GM12878 (cell line): ENCODE data around the gene PPAT. TPM values are rescaled to one million over a fixed set of nuclear protein-coding genes. Genes with fewer than 3 reads are reported as not detected.

Experiments
- ATAC-seq: fragments of 200-7000 bp; cut with Tn5 transposase; 3 replicates; pipeline ENCODE4 v1.9.1; 2020; ENCODE audit warnings: mild to moderate bottlenecking, moderate library complexity
- BruUV-seq: library from RNA; stranded (reverse); fragments of 400-500 nt; replicated peaks from 2 replicates; lab custom pipeline; 2021; lab: Mats Ljungman, UMichigan
- CTCF ChIA-PET: fragments of 300-600 bp; sonication (Branson Sonifier 250); formaldehyde crosslinking; extraction: SDS; loops from one replicate; lab custom pipeline; 2021; ENCODE audit warnings: inconsistent platforms; lab: Yijun Ruan, JAX
- POLR2A ChIA-PET: fragments of 350-600 bp; formaldehyde crosslinking; extraction: SDS; loops from one replicate; lab custom pipeline; 2021; ENCODE audit warnings: inconsistent platforms; lab: Charles Lee
- RAD21 ChIA-PET: fragments of 300-600 bp; sonication (Branson Sonifier 250); formaldehyde crosslinking; loops from one replicate; lab custom pipeline; 2023; ENCODE audit warnings: antibody characterized with exemption; ENCODE audit not compliant: unreplicated experiment; lab: Charles Lee
- SMC1A ChIA-PET: fragments of 300-600 bp; sonication (Branson Sonifier 250); formaldehyde crosslinking; loops from one replicate; lab custom pipeline; 2023; ENCODE audit not compliant: unreplicated experiment, uncharacterized antibody; lab: Charles Lee
- DNase-seq: peaks from one replicate; pipeline ENCODE4 v3.0.0-alpha.2; 2011; ENCODE audit warnings: low read depth, low spot score
- FAIRE-seq: peaks from 3 replicates; lab custom pipeline; 2011; peaks lifted over from hg19 to GRCh38; lab: Jason Lieb, UNC
- H2AFZ ChIP-seq: 2 replicates; pipeline ENCODE4 v1.6.0; 2011; ENCODE audit warnings: low read depth, low read length, control low read depth; ENCODE audit not compliant: control insufficient read depth
- H3K27ac ChIP-seq: 2 replicates; pipeline ENCODE4 v1.5.1; 2011; ENCODE audit warnings: control low read depth; ENCODE audit not compliant: control insufficient read depth, insufficient read depth
- H3K27me3 ChIP-seq, 2 experiments: replicated peaks in 1 of 2; 2 replicates each; pipeline versions ENCODE4 v1.6.0 to v1.6.1; 2011; ENCODE audit warnings: low read length in 1 of 2; ENCODE audit not compliant: control insufficient read depth in 2 of 2, insufficient read depth in 2 of 2
- H3K36me3 ChIP-seq, 2 experiments: 2 replicates each; pipeline ENCODE4 v1.5.1; 2011; ENCODE audit warnings: low read length in 1 of 2; ENCODE audit not compliant: control insufficient read depth in 2 of 2, insufficient read depth in 2 of 2
- H3K4me1 ChIP-seq: 2 replicates; pipeline ENCODE4 v1.6.1; 2011; ENCODE audit warnings: mild to moderate bottlenecking, low read length, moderate library complexity, mixed read lengths; ENCODE audit not compliant: control insufficient read depth, insufficient read depth
- H3K4me2 ChIP-seq: 2 replicates; pipeline ENCODE4 v1.6.0; 2011; ENCODE audit warnings: control low read depth; ENCODE audit not compliant: control insufficient read depth, insufficient read depth
- H3K4me3 ChIP-seq: fragments of 200-600 bp; sonication (generic); 2 replicates; pipeline ENCODE4 v1.5.1; 2016
- H3K79me2 ChIP-seq: 2 replicates; pipeline ENCODE4 v1.6.0; 2011; ENCODE audit warnings: low read length; ENCODE audit not compliant: control insufficient read depth, insufficient read depth
- H3K9ac ChIP-seq: 2 replicates; pipeline ENCODE4 v1.8.0; 2011; ENCODE audit warnings: low read length, control low read depth, mixed read lengths; ENCODE audit not compliant: control insufficient read depth, insufficient read depth
- H3K9me3 ChIP-seq: replicated peaks from 3 replicates; pipeline ENCODE4 v1.5.1; 2011; ENCODE audit warnings: mild to moderate bottlenecking, low read length; ENCODE audit not compliant: control insufficient read depth, insufficient read depth
- H4K20me1 ChIP-seq: 2 replicates; pipeline ENCODE4 v1.6.0; 2011; ENCODE audit not compliant: control insufficient read depth, insufficient read depth
- E4F1 ChIP-seq: fragments of 450-650 bp; IDR thresholded peaks from 2 replicates; pipeline ENCODE4 v1.6.1; 2018; ENCODE audit warnings: borderline replicate concordance, mild to moderate bottlenecking; ENCODE audit not compliant: partially characterized antibody
- HCFC1 ChIP-seq: fragments of 150-350 bp; IDR thresholded peaks from 2 replicates; pipeline ENCODE4 v1.6.1; 2014; ENCODE audit warnings: low read length
- KDM1A ChIP-seq: fragments of 200-600 bp; sonication (generic); IDR thresholded peaks from 2 replicates; pipeline ENCODE4 v1.6.1; 2016; ENCODE audit warnings: borderline replicate concordance
- NFYB ChIP-seq: IDR thresholded peaks from 2 replicates; pipeline ENCODE4 v1.6.1; 2011; ENCODE audit warnings: low read depth, mild to moderate bottlenecking, low read length, improper control_type of control experiment, moderate library complexity; ENCODE audit not compliant: insufficient read depth
- NR2C2 ChIP-seq: IDR thresholded peaks from 2 replicates; pipeline ENCODE4 v1.6.1; 2011; ENCODE audit warnings: borderline replicate concordance, low read depth; ENCODE audit not compliant: control insufficient read depth, insufficient read length
- PAX8 ChIP-seq: fragments of 450-650 bp; IDR thresholded peaks from 2 replicates; pipeline ENCODE4 v1.6.1; 2017; ENCODE audit warnings: mild to moderate bottlenecking, moderate library complexity
- SREBF1 ChIP-seq: IDR thresholded peaks from 2 replicates; pipeline ENCODE4 v1.6.1; 2012; ENCODE audit warnings: mild to moderate bottlenecking, low read length
- TARDBP ChIP-seq: IDR thresholded peaks from 2 replicates; pipeline ENCODE4 v1.6.1; 2016; ENCODE audit warnings: borderline replicate concordance
- ZBED1 ChIP-seq: IDR thresholded peaks from 2 replicates; pipeline ENCODE4 v1.6.1; 2016; ENCODE audit warnings: borderline replicate concordance
- ZBTB33 ChIP-seq: fragments of 450-650 bp; IDR thresholded peaks from 2 replicates; pipeline ENCODE4 v1.6.1; 2017; ENCODE audit warnings: mild to moderate bottlenecking
- WGBS: methylation state at CpG from one replicate; pipeline ENCODE4 v1.1.6; 2016; ENCODE audit warnings: low lambda C conversion rate; ENCODE audit not compliant: insufficient replicate concordance, insufficient coverage; ENCODE audit errors: missing lambda C conversion rate; 5-methylcytosine and 5-hydroxymethylcytosine counted together
- in situ Hi-C: fragments of 300-500 bp; cut with MboI; formaldehyde crosslinking; loops from 9 replicates; pipeline ENCODE4 v1.14.3; 2018; ENCODE audit warnings: mixed read lengths
- intact Hi-C: fragments of 100-400 bp; cut with micrococcal nuclease; formaldehyde crosslinking; loops from one replicate; pipeline ENCODE4 v1.14.2; 2022; ENCODE audit not compliant: unreplicated experiment
- polyA plus RNA-seq, 11 experiments: library from polyadenylated mRNA; depleted of rRNA in 4 of 11; unstranded in 6 of 11; stranded (reverse) in 5 of 11; fragments of >200 nt; fragmentation: Nextera tagmentation in 4 of 11; fragmentation: Illumina TruSeq in 1 of 11; extraction: Ambion mirVana in 4 of 11; extraction: Trizol in 1 of 11; gene quantifications; 1 replicate in 1 of 11; 2 replicates in 10 of 11; pipeline versions ENCODE4 v1.2.1 to v1.2.3, GENCODE V29; 2011 to 2016; ENCODE audit warnings: inconsistent platforms in 2 of 11, missing spikeins in 2 of 11, low read depth in 1 of 11
- total RNA-seq, 4 experiments: library from RNA; depleted of rRNA in 3 of 4; stranded (reverse); fragments of >200 nt in 3 of 4; fragmentation: Illumina TruSeq in 1 of 4; extraction: Trizol in 1 of 4; gene quantifications; 2 replicates each; pipeline versions ENCODE4 v1.2.1 to v1.2.3, GENCODE V29; 2013 to 2021

PPAT gene
- total and polyA plus RNA-seq, 10 of the 15 experiments (the other 5 are each of a cell fraction or from before 2014, with no cell fraction given), result 24.9 to 50.7 (median 38.0) TPM

GRCh38 chr4:56445699-56446098 is 10.3 kb upstream of the PPAT start:
- 91% methylated on average over 1 of the region's 1 CpG for WGBS

More at GRCh38 chr4:56445699-56446098, 10.3 kb upstream of the PPAT start:
- H3K27me3 ChIP-seq, result no peaks in the 10 kb centered on the region
- ChIA-PET SMC1A (interaction anchor here (0.5 to 4.7 kb wide), 3 partner anchors 14 to 31 kb away, joined by 3 to 29 read pairs (median 3); no protein-coding TSS in a partner anchor), RAD21 (no interaction called here), CTCF (interaction anchor here (0.6 to 1.3 kb wide), 2 partner anchors 19 to 394 kb away, joined by 3 read pairs; no protein-coding TSS in a partner anchor), POLR2A (no interaction called here)
- H3K9ac ChIP-seq, result no peak overlapping the region
- intact Hi-C loops (no loop called here), in situ Hi-C loops (no loop called here)
- TF ChIP-seq KDM1A, result no peak
- TF ChIP-seq ZBTB33, result no peak
- TF ChIP-seq E4F1, result no peak
- no peak for TF ChIP-seq NR2C2
- TF ChIP-seq ZBED1, result no peak
- TF ChIP-seq HCFC1, result no peak
- no peak for TF ChIP-seq TARDBP
- TF ChIP-seq SREBF1, result no peak
- no peak for TF ChIP-seq PAX8
- no peak for TF ChIP-seq NFYB
- no peaks in the 10 kb centered on the region; the same call in 1 of the 2 replicates for H3K4me1 ChIP-seq
- H4K20me1 ChIP-seq, result no peaks in the 10 kb centered on the region
- H3K4me2 ChIP-seq, result no peak overlapping the region
- BruUV-seq, result no TSS peak
- H2AFZ ChIP-seq, result no peak overlapping the region
- ATAC-seq (peak; percentile 51), DNase-seq (no peak), FAIRE-seq (no peak)
- no peaks in the 10 kb centered on the region for H3K9me3 ChIP-seq
- H3K27ac ChIP-seq, result no peak overlapping the region
- H3K36me3 ChIP-seq, result peaks cover 0 to 19% of the 10 kb centered on the region in 2 experiments; a peak in 3 of 4 replicates
- H3K4me3 ChIP-seq, result no peak overlapping the region
- peaks cover 50% of the 10 kb centered on the region for H3K79me2 ChIP-seq
